IPS DF 6.9 (cell line): ENCODE measurements around the gene CCDC152.

Experiments used
- DNase-seq: peaks from one replicate; pipeline ENCODE4 v3.0.0-alpha.2; 2013; ENCODE audit warnings: low read depth, low spot score
- H3K27ac ChIP-seq: one replicate; pipeline ENCODE4 v1.5.1; 2013; ENCODE audit warnings: low read length, control low read depth
- H3K27me3 ChIP-seq: 2 replicates; pipeline ENCODE4 v1.6.1; 2013; ENCODE audit warnings: mild to moderate bottlenecking, low read length; ENCODE audit not compliant: control insufficient read depth, insufficient read depth
- H3K36me3 ChIP-seq: 2 replicates; pipeline ENCODE4 v1.6.1; 2013; ENCODE audit warnings: low read length; ENCODE audit not compliant: control insufficient read depth, insufficient read depth
- H3K4me1 ChIP-seq: 2 replicates; pipeline ENCODE4 v1.6.1; 2013; ENCODE audit warnings: low read length; ENCODE audit not compliant: control insufficient read depth, insufficient read depth
- H3K4me3 ChIP-seq: 2 replicates; pipeline ENCODE4 v1.5.1; 2013; ENCODE audit warnings: mild to moderate bottlenecking, low read length
- H3K9me3 ChIP-seq: 2 replicates; pipeline ENCODE4 v1.6.1; 2013; ENCODE audit warnings: low read length, inconsistent platforms; ENCODE audit not compliant: control insufficient read depth, insufficient read depth
- WGBS: extraction: QIAGEN DNeasy Blood & Tissue Kit; methylation state at CpG from one replicate; pipeline ENCODE4 v1.1.7; 2013; ENCODE audit warnings: mixed read lengths, missing lambda C conversion rate; ENCODE audit not compliant: insufficient read length, insufficient coverage; 5-methylcytosine and 5-hydroxymethylcytosine counted together

Gene CCDC152

DNA sequence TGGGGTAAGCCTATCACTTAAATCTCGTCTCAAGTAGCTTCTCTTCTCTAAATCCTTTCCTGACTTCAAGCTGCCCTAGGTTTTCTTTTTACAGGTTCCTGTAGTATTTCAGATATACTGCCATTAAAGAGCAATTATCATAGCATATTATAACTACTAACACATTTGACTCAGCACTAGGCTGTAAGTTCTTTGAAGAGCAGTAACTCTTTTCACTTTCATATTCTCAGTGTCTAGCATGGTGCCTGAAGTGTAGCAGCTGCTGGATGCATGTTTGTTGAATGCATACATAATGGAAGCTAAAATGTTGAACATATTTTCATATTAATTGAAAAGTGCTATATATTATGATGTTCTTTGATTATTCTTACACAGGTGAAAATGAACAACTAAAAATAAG, 22.5 kb downstream of the CCDC152 start:
- Histone ChIP-seq H3K27ac (no peak overlapping the region), H3K9me3 (no peaks in the 10 kb centered on the region), H3K4me1 (no peaks in the 10 kb centered on the region), H3K36me3 (no peaks in the 10 kb centered on the region), H3K27me3 (no peaks in the 10 kb centered on the region), H3K4me3 (no peak overlapping the region)
- DNase-seq, result no peak
- no CpG with 5 or more reads among the region's 1 CpG for whole genome bisulfite sequencing

- DNase-seq, result no peak
- Histone ChIP-seq H3K4me1 (no peaks in the 10 kb centered on the region), H3K27me3 (no peaks in the 10 kb centered on the region), H3K27ac (no peak overlapping the region), H3K9me3 (no peaks in the 10 kb centered on the region), H3K36me3 (no peaks in the 10 kb centered on the region), H3K4me3 (no peak overlapping the region)
- no CpG with 5 or more reads among the region's 1 CpG for WGBS
Measured at GRCh38 chr5:42781584-42781983, 25.0 kb downstream of the CCDC152 start.

GRCh38 chr5:42784132-42784531, 27.5 kb downstream of the CCDC152 start:
- no peak overlapping the region for H3K4me3 ChIP-seq
- H3K27me3 ChIP-seq, result no peaks in the 10 kb centered on the region
- no peaks in the 10 kb centered on the region for H3K36me3 ChIP-seq
- no peak for DNase-seq
- no CpG with 5 or more reads among the region's 1 CpG for WGBS
- H3K9me3 ChIP-seq, result no peaks in the 10 kb centered on the region
- no peaks in the 10 kb centered on the region for H3K4me1 ChIP-seq
- no peak overlapping the region for H3K27ac ChIP-seq

GRCh38 chr5:42785756-42786155, 29.1 kb downstream of the CCDC152 start:
- H3K4me3 ChIP-seq, result no peak overlapping the region
- no peaks in the 10 kb centered on the region for H3K36me3 ChIP-seq
- H3K27me3 ChIP-seq, result no peaks in the 10 kb centered on the region
- H3K27ac ChIP-seq, result no peak overlapping the region
- no CpG with 5 or more reads among the region's 4 CpGs for WGBS
- H3K9me3 ChIP-seq, result no peaks in the 10 kb centered on the region
- no peak for DNase-seq
- no peaks in the 10 kb centered on the region for H3K4me1 ChIP-seq

DNA sequence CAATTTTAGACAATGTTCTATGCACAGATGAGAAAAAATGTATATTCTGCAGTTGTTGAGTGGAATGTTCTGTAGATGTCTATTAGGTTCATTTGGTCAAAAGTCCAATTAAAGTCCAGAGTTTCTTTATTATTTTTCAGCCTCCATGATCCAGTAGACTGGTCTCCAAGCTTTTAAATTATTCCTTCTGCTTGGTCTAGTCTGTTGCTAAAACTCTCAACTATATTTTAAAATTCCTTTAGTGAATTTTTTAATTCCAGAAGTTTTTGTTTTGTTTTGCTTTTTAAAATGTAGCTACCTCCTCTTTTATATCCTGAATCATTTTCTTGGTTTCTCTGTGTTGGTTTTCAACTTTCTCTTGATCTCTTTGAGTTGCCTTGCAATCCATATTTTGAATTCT, 30.5 kb downstream of the CCDC152 start:
- Histone ChIP-seq H3K36me3 (no peaks in the 10 kb centered on the region), H3K4me1 (no peaks in the 10 kb centered on the region), H3K27ac (no peak overlapping the region), H3K4me3 (no peak overlapping the region), H3K9me3 (no peaks in the 10 kb centered on the region), H3K27me3 (no peaks in the 10 kb centered on the region)
- DNase-seq, result no peak

DNA sequence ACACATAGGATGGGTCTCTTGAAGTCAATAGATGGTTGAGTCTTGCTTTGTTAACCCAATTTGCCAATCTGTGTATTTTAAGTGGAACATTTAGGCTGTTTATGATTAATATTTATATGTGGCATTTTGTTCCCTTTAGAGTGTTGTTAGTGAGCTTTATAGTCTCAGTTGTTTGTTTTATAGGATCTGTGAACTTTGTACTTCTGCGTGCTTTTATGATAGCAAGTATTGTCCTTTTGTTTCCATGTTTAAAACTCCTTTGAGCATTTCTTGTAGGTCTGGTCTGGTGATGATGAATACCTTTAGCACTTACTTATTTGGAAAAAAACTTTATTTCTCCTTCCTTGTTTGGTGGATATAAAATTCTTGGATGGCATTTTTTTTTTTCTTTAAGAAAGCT, 31.2 kb downstream of the CCDC152 start:
- no peaks in the 10 kb centered on the region for H3K27me3 ChIP-seq
- no peaks in the 10 kb centered on the region for H3K36me3 ChIP-seq
- H3K27ac ChIP-seq, result no peak overlapping the region
- DNase-seq, result no peak
- H3K9me3 ChIP-seq, result no peaks in the 10 kb centered on the region
- WGBS, result no CpG with 5 or more reads among the region's 1 CpG
- H3K4me1 ChIP-seq, result no peaks in the 10 kb centered on the region
- no peak overlapping the region for H3K4me3 ChIP-seq

GRCh38 chr5:42791151-42791550, 34.5 kb downstream of the CCDC152 start:
- Histone ChIP-seq H3K4me3 (no peak overlapping the region), H3K36me3 (no peaks in the 10 kb centered on the region), H3K9me3 (no peaks in the 10 kb centered on the region), H3K4me1 (no peaks in the 10 kb centered on the region), H3K27ac (no peak overlapping the region), H3K27me3 (no peaks in the 10 kb centered on the region)
- no peak for DNase-seq

- H3K4me3 ChIP-seq, result no peak overlapping the region
- 91% methylated on average over 1 of the region's 6 CpGs for WGBS
- H3K36me3 ChIP-seq, result no peaks in the 10 kb centered on the region
- H3K9me3 ChIP-seq, result no peaks in the 10 kb centered on the region
- no peak overlapping the region for H3K27ac ChIP-seq
- no peak for DNase-seq
- no peaks in the 10 kb centered on the region for H3K4me1 ChIP-seq
- H3K27me3 ChIP-seq, result no peaks in the 10 kb centered on the region
Measured at GRCh38 chr5:42798284-42799240, 41.9 kb downstream of the CCDC152 start.

GRCh38 chr5:42799241-42799608, 42.6 kb downstream of the CCDC152 start:
- no peak overlapping the region for H3K27ac ChIP-seq
- no peak for DNase-seq
- no peaks in the 10 kb centered on the region for H3K27me3 ChIP-seq
- H3K36me3 ChIP-seq, result no peaks in the 10 kb centered on the region
- no peaks in the 10 kb centered on the region for H3K4me1 ChIP-seq
- H3K9me3 ChIP-seq, result no peaks in the 10 kb centered on the region
- H3K4me3 ChIP-seq, result no peak overlapping the region

GRCh38 chr5:42799668-42800114, 43.1 kb downstream of the CCDC152 start:
- no CpG with 5 or more reads among the region's 9 CpGs for WGBS
- no peaks in the 10 kb centered on the region for H3K4me1 ChIP-seq
- H3K4me3 ChIP-seq, result no peak overlapping the region
- no peaks in the 10 kb centered on the region for H3K36me3 ChIP-seq
- H3K27me3 ChIP-seq, result no peaks in the 10 kb centered on the region
- no peak for DNase-seq
- H3K27ac ChIP-seq, result no peak overlapping the region
- no peaks in the 10 kb centered on the region for H3K9me3 ChIP-seq

GRCh38 chr5:42800748-42801330, 44.2 kb downstream of the CCDC152 start:
- no peak overlapping the region for H3K4me3 ChIP-seq
- H3K27me3 ChIP-seq, result no peaks in the 10 kb centered on the region
- no peak overlapping the region for H3K27ac ChIP-seq
- no CpG with 5 or more reads among the region's 8 CpGs for WGBS
- H3K4me1 ChIP-seq, result no peaks in the 10 kb centered on the region
- no peak for DNase-seq
- no peaks in the 10 kb centered on the region for H3K36me3 ChIP-seq
- no peaks in the 10 kb centered on the region for H3K9me3 ChIP-seq
